ENCODE results near the gene CTTNBP2NL.
"Not testable (repeated sequence)": the region's sequence is repeated elsewhere in the genome, so short reads cannot be mapped to it uniquely, and the experiment has no call there.

The CTTNBP2NL gene

GRCh38 chr1:112389689-112390088, 6.3 kb upstream of the CTTNBP2NL start:
- Histone ChIP-seq H3K4me1 (no peaks in the 10 kb centered on the region), H3K9me3 (ENCODE audit: control insufficient read depth, low read length) (no peaks in the 10 kb centered on the region), H3K4me2 (ENCODE audit: low read length) (no peak overlapping the region), H3K4me3 (ENCODE audit: low read depth, low read length) (no peak overlapping the region), H3K27ac (no peak overlapping the region), H3K79me2 (no peaks in the 10 kb centered on the region), H3K27me3 (ENCODE audit: control insufficient read depth, insufficient read depth, low read length) (no peaks in the 10 kb centered on the region), H2AFZ (no peak overlapping the region), H3K36me3 (ENCODE audit: control insufficient read depth, insufficient read depth, low read length) (no peaks in the 10 kb centered on the region), H3K9ac (no peak overlapping the region)
- TF ChIP-seq CTCF (IDR thresholded peaks at IDR 0.05), result no peak

GRCh38 chr1:112390335-112390734, 5.7 kb upstream of the CTTNBP2NL start:
- not testable (repeated sequence) for H2AFZ ChIP-seq; H3K36me3 ChIP-seq (ENCODE audit: control insufficient read depth, insufficient read depth, low read length); H3K9ac ChIP-seq; H3K4me1 ChIP-seq; H3K27ac ChIP-seq; H3K27me3 ChIP-seq (ENCODE audit: control insufficient read depth, insufficient read depth, low read length); H3K9me3 ChIP-seq (ENCODE audit: control insufficient read depth, low read length); H3K79me2 ChIP-seq; H3K4me2 ChIP-seq (ENCODE audit: low read length)
- H3K4me3 ChIP-seq (ENCODE audit: low read depth, low read length), result peak overlapping the region; percentile 29

- Histone ChIP-seq H3K9me3 (ENCODE audit: control insufficient read depth, low read length) (no peaks in the 10 kb centered on the region), H3K36me3 (ENCODE audit: control insufficient read depth, insufficient read depth, low read length) (no peaks in the 10 kb centered on the region), H3K9ac (no peak overlapping the region), H3K27ac (peak overlapping the region; percentile 13), H3K4me2 (ENCODE audit: low read length) (peak overlapping the region; percentile 58), H3K4me3 (ENCODE audit: low read depth, low read length) (peak overlapping the region; percentile 47), H3K4me1 (no peaks in the 10 kb centered on the region), H2AFZ (peak overlapping the region; percentile 45), H3K79me2 (no peaks in the 10 kb centered on the region), H3K27me3 (ENCODE audit: control insufficient read depth, insufficient read depth, low read length) (no peaks in the 10 kb centered on the region)
- TF ChIP-seq CTCF (IDR thresholded peaks at IDR 0.05), result peak; percentile 82
These were observed 5.0 kb upstream of the CTTNBP2NL start for GRCh38 chr1:112390775-112391602.

- no peak for TF ChIP-seq CTCF (IDR thresholded peaks at IDR 0.05)
These were observed 4.4 kb upstream of the CTTNBP2NL start for GRCh38 chr1:112391603-112391940.

GRCh38 chr1:112393631-112393974, 2.4 kb upstream of the CTTNBP2NL start:
- Histone ChIP-seq H3K4me3 (ENCODE audit: low read depth, low read length) (no peak overlapping the region), H3K27ac (peak overlapping the region; percentile 86), H3K27me3 (ENCODE audit: control insufficient read depth, insufficient read depth, low read length) (no peaks in the 10 kb centered on the region), H2AFZ (peak overlapping the region; percentile 17), H3K4me2 (ENCODE audit: low read length) (no peak overlapping the region), H3K9ac (no peak overlapping the region), H3K79me2 (peaks cover 7% of the 10 kb centered on the region), H3K9me3 (ENCODE audit: control insufficient read depth, low read length) (no peaks in the 10 kb centered on the region), H3K4me1 (no peaks in the 10 kb centered on the region), H3K36me3 (ENCODE audit: control insufficient read depth, insufficient read depth, low read length) (no peaks in the 10 kb centered on the region)
- TF ChIP-seq CTCF (IDR thresholded peaks at IDR 0.05), result no peak

More at GRCh38 chr1:112391603-112391940, 4.4 kb upstream of the CTTNBP2NL start:
- H3K36me3 ChIP-seq (ENCODE audit: control insufficient read depth, insufficient read depth, low read length), result no peaks in the 10 kb centered on the region
- H3K27me3 ChIP-seq (ENCODE audit: control insufficient read depth, insufficient read depth, low read length), result no peaks in the 10 kb centered on the region
- no peaks in the 10 kb centered on the region for H3K9me3 ChIP-seq (ENCODE audit: control insufficient read depth, low read length)
- no peaks in the 10 kb centered on the region for H3K4me1 ChIP-seq
- H3K4me2 ChIP-seq (ENCODE audit: low read length), result no peak overlapping the region
- no peak overlapping the region for H2AFZ ChIP-seq
- H3K79me2 ChIP-seq, result peaks cover 3% of the 10 kb centered on the region
- peak overlapping the region; percentile 47 for H3K4me3 ChIP-seq (ENCODE audit: low read depth, low read length)
- peak overlapping the region; percentile 13 for H3K27ac ChIP-seq
- H3K9ac ChIP-seq, result no peak overlapping the region

Measured in parathyroid adenoma (tissue), 2 donors.